Mesendoderm (in vitro differentiated cells): ENCODE data around the gene LRP8.

Experiments used
- DNase-seq: peaks from one replicate; pipeline ENCODE4 v3.0.0; 2013
- H2AK5ac ChIP-seq: 2 replicates; pipeline ENCODE4 v1.6.1; 2013; ENCODE audit warnings: low read length, inconsistent platforms
- H2BK120ac ChIP-seq: 2 replicates; pipeline ENCODE4 v1.6.1; 2013; ENCODE audit warnings: low read depth, mild to moderate bottlenecking, low read length, moderate library complexity, mixed read lengths
- H2BK15ac ChIP-seq: replicated peaks from 2 replicates; pipeline ENCODE4 v1.6.1; 2013; ENCODE audit warnings: low read depth, mild to moderate bottlenecking, moderate library complexity
- H2BK5ac ChIP-seq: 2 replicates; pipeline ENCODE4 v1.6.1; 2013; ENCODE audit warnings: low read length, inconsistent platforms
- H3K18ac ChIP-seq: 2 replicates; pipeline ENCODE4 v1.6.1; 2013; ENCODE audit warnings: mild to moderate bottlenecking, low read length, mixed read lengths
- H3K23ac ChIP-seq: one replicate; pipeline ENCODE4 v1.6.1; 2013; ENCODE audit warnings: low read length
- H3K27ac ChIP-seq: 2 replicates; pipeline ENCODE4 v1.5.1; 2013; ENCODE audit warnings: low read depth, mild to moderate bottlenecking, inconsistent platforms, low read length, moderate library complexity
- H3K27me3 ChIP-seq: 2 replicates; pipeline ENCODE4 v1.6.1; 2013; ENCODE audit warnings: low read length, control low read depth, mild to moderate bottlenecking, inconsistent platforms; ENCODE audit not compliant: insufficient read depth, poor library complexity
- H3K36me3 ChIP-seq: 2 replicates; pipeline ENCODE4 v1.6.1; 2013; ENCODE audit warnings: low read length, inconsistent platforms; ENCODE audit not compliant: control insufficient read depth, insufficient read depth
- H3K4ac ChIP-seq: one replicate; pipeline ENCODE4 v1.6.1; 2013; ENCODE audit warnings: low read depth, mild to moderate bottlenecking, low read length, moderate library complexity
- H3K4me1 ChIP-seq: 2 replicates; pipeline ENCODE4 v1.6.1; 2013; ENCODE audit warnings: low read depth, low read length, inconsistent platforms; ENCODE audit not compliant: control insufficient read depth
- H3K4me2 ChIP-seq: 2 replicates; pipeline ENCODE4 v1.6.1; 2013; ENCODE audit warnings: low read length
- H3K4me3 ChIP-seq: 2 replicates; pipeline ENCODE4 v1.5.1; 2013; ENCODE audit warnings: mild to moderate bottlenecking, low read length
- H3K56ac ChIP-seq: one replicate; pipeline ENCODE4 v1.6.1; 2013; ENCODE audit warnings: low read length
- H3K79me1 ChIP-seq: 2 replicates; pipeline ENCODE4 v1.6.1; 2013; ENCODE audit warnings: low read length, inconsistent platforms
- H3K79me2 ChIP-seq: 2 replicates; pipeline ENCODE4 v1.6.1; 2013; ENCODE audit warnings: mild to moderate bottlenecking, low read length; ENCODE audit not compliant: control insufficient read depth, insufficient read depth
- H3K9ac ChIP-seq: 2 replicates; pipeline ENCODE4 v1.6.1; 2013; ENCODE audit warnings: low read length, inconsistent platforms
- H4K5ac ChIP-seq: one replicate; pipeline ENCODE4 v1.6.1; 2013; ENCODE audit warnings: low read length
- H4K8ac ChIP-seq: one replicate; pipeline ENCODE4 v1.6.1; 2013; ENCODE audit warnings: low read depth, mild to moderate bottlenecking, control low read depth, low read length, moderate library complexity
- WGBS: extraction: QIAGEN DNeasy Blood & Tissue Kit; methylation state at CpG from one replicate; pipeline ENCODE4 v1.1.7; 2013; ENCODE audit warnings: low lambda C conversion rate, missing lambda C conversion rate; ENCODE audit not compliant: insufficient coverage; ENCODE audit errors: extremely low coverage; 5-methylcytosine and 5-hydroxymethylcytosine counted together

The LRP8 gene

GRCh38 chr1:53328541-53329499 lies 950 bp upstream of the LRP8 start:
- H3K79me1 ChIP-seq = peaks cover 21% of the 10 kb centered on the region
- H3K4me3 ChIP-seq = peak overlapping the region; percentile 38
- H3K9ac ChIP-seq = peak overlapping the region; percentile 60
- H3K23ac ChIP-seq = peak overlapping the region; percentile 54
- H2BK5ac ChIP-seq = no peak overlapping the region
- peak overlapping the region; percentile 85 for H3K56ac ChIP-seq
- no peaks in the 10 kb centered on the region for H3K27me3 ChIP-seq
- H2AK5ac ChIP-seq = peak overlapping the region; percentile 27
- no peak overlapping the region for H4K8ac ChIP-seq
- H2BK120ac ChIP-seq = peak overlapping the region; percentile 1
- no CpG with 5 or more reads among the region's 35 CpGs for WGBS
- peak overlapping the region; percentile 64 for H3K4me2 ChIP-seq
- H3K79me2 ChIP-seq = peaks cover 29% of the 10 kb centered on the region
- H4K5ac ChIP-seq = no peak overlapping the region
- peak overlapping the region; percentile 42 for H3K18ac ChIP-seq
- H2BK15ac ChIP-seq = no peak overlapping the region
- DNase-seq = peak; percentile 68
- H3K27ac ChIP-seq = peak overlapping the region; percentile 62
- H3K4me1 ChIP-seq = peaks cover 12% of the 10 kb centered on the region
- peak overlapping the region; percentile 84 for H3K4ac ChIP-seq
- peaks cover 16% of the 10 kb centered on the region for H3K36me3 ChIP-seq

GRCh38 chr1:53327182-53327913 lies 522 bp downstream of the LRP8 start:
- peak overlapping the region; percentile 93 for H3K9ac ChIP-seq
- peaks cover 44% of the 10 kb centered on the region for H3K79me2 ChIP-seq
- peak overlapping the region; percentile 98 for H3K56ac ChIP-seq
- DNase-seq = peak; percentile 67
- H3K4ac ChIP-seq = peak overlapping the region; percentile 99
- peaks cover 31% of the 10 kb centered on the region for H3K79me1 ChIP-seq
- peak overlapping the region; percentile 28 for H4K8ac ChIP-seq
- peak overlapping the region; percentile 10 for H2BK120ac ChIP-seq
- H3K27me3 ChIP-seq = no peaks in the 10 kb centered on the region
- peak overlapping the region; percentile 90 for H2BK5ac ChIP-seq
- peak overlapping the region; percentile 45 for H3K4me2 ChIP-seq
- WGBS = no CpG with 5 or more reads among the region's 68 CpGs
- H3K23ac ChIP-seq = peak overlapping the region; percentile 97
- H2AK5ac ChIP-seq = peak overlapping the region; percentile 8
- no peak overlapping the region for H4K5ac ChIP-seq
- peak overlapping the region; percentile 72 for H3K4me3 ChIP-seq
- H3K4me1 ChIP-seq = peaks cover 14% of the 10 kb centered on the region
- H2BK15ac ChIP-seq = no peak overlapping the region
- H3K18ac ChIP-seq = peak overlapping the region; percentile 54
- peaks cover 23% of the 10 kb centered on the region for H3K36me3 ChIP-seq
- H3K27ac ChIP-seq = peak overlapping the region; percentile 96

- peaks cover 36% of the 10 kb centered on the region for H3K79me1 ChIP-seq
- H3K4me1 ChIP-seq = peaks cover 18% of the 10 kb centered on the region
- H3K56ac ChIP-seq = peak overlapping the region; percentile 98
- no CpG with 5 or more reads among the region's 53 CpGs for WGBS
- no peak overlapping the region for H4K5ac ChIP-seq
- no peak overlapping the region for H2BK15ac ChIP-seq
- H4K8ac ChIP-seq = no peak overlapping the region
- H3K4me3 ChIP-seq = peak overlapping the region; percentile 72
- peak overlapping the region; percentile 93 for H3K9ac ChIP-seq
- peak overlapping the region; percentile 97 for H3K23ac ChIP-seq
- H3K27me3 ChIP-seq = no peaks in the 10 kb centered on the region
- peaks cover 28% of the 10 kb centered on the region for H3K36me3 ChIP-seq
- H2BK120ac ChIP-seq = no peak overlapping the region
- peak overlapping the region; percentile 8 for H2AK5ac ChIP-seq
- H3K4me2 ChIP-seq = peak overlapping the region; percentile 45
- peak overlapping the region; percentile 96 for H3K27ac ChIP-seq
- DNase-seq = peak; percentile 67
- peaks cover 51% of the 10 kb centered on the region for H3K79me2 ChIP-seq
- peak overlapping the region; percentile 99 for H3K4ac ChIP-seq
- peak overlapping the region; percentile 90 for H2BK5ac ChIP-seq
- peak overlapping the region; percentile 54 for H3K18ac ChIP-seq
Observed at GRCh38 chr1:53326598-53327181, 1.2 kb downstream of the LRP8 start.

- no peak overlapping the region for H4K5ac ChIP-seq
- no peak overlapping the region for H2BK15ac ChIP-seq
- peak; percentile 97 for DNase-seq
- peaks cover 19% of the 10 kb centered on the region for H3K4me1 ChIP-seq
- H3K79me1 ChIP-seq = peaks cover 40% of the 10 kb centered on the region
- H2BK5ac ChIP-seq = peak overlapping the region; percentile 90
- peak overlapping the region; percentile 72 for H3K4me3 ChIP-seq
- H2AK5ac ChIP-seq = no peak overlapping the region
- peaks cover 55% of the 10 kb centered on the region for H3K79me2 ChIP-seq
- peaks cover 29% of the 10 kb centered on the region for H3K36me3 ChIP-seq
- H4K8ac ChIP-seq = no peak overlapping the region
- no peak overlapping the region for H2BK120ac ChIP-seq
- peak overlapping the region; percentile 96 for H3K27ac ChIP-seq
- peak overlapping the region; percentile 99 for H3K4ac ChIP-seq
- H3K9ac ChIP-seq = peak overlapping the region; percentile 93
- peak overlapping the region; percentile 45 for H3K4me2 ChIP-seq
- no CpG with 5 or more reads among the region's 42 CpGs for WGBS
- peak overlapping the region; percentile 61 for H3K18ac ChIP-seq
- peak overlapping the region; percentile 98 for H3K56ac ChIP-seq
- no peaks in the 10 kb centered on the region for H3K27me3 ChIP-seq
- H3K23ac ChIP-seq = peak overlapping the region; percentile 97
Observed at GRCh38 chr1:53326088-53326597, 1.7 kb downstream of the LRP8 start.

- peak overlapping the region; percentile 27 for H3K4me3 ChIP-seq
- no peak for DNase-seq
- peak overlapping the region; percentile 79 for H3K27ac ChIP-seq
Observed at GRCh38 chr1:53325326-53326087, 2.4 kb downstream of the LRP8 start.

More at GRCh38 chr1:53325326-53326087, 2.4 kb downstream of the LRP8 start:
- Histone ChIP-seq H3K27me3 (no peaks in the 10 kb centered on the region), H3K79me2 (peaks cover 60% of the 10 kb centered on the region), H3K4me1 (peaks cover 19% of the 10 kb centered on the region), H3K9ac (peak overlapping the region; percentile 82), H2BK15ac (no peak overlapping the region), H4K5ac (no peak overlapping the region), H3K18ac (peak overlapping the region; percentile 61), H2AK5ac (peak overlapping the region; percentile 20), H3K56ac (peak overlapping the region; percentile 86), H4K8ac (no peak overlapping the region), H3K4ac (peak overlapping the region; percentile 46), H2BK5ac (peak overlapping the region; percentile 77), H2BK120ac (no peak overlapping the region), H3K36me3 (peaks cover 33% of the 10 kb centered on the region), H3K4me2 (peak overlapping the region; percentile 44), H3K79me1 (peaks cover 45% of the 10 kb centered on the region), H3K23ac (peak overlapping the region; percentile 96)
- no CpG with 5 or more reads among the region's 26 CpGs for WGBS
